Amniotic stem cell (primary cell): ENCODE data around the gene RASAL3.
"Not testable (repeated sequence)": the region's sequence is repeated elsewhere in the genome, so short reads cannot be mapped to it uniquely, and the experiment has no call there.

Experiments used
- DNase-seq: peaks from one replicate; lab custom pipeline; 2025; lab: John Stamatoyannopoulos, UW

Gene RASAL3

GRCh38 chr19:15421136-15421695 lies 43.1 kb downstream of the RASAL3 start:
- no peak for DNase-seq

- no peak for DNase-seq
Measured at GRCh38 chr19:15419413-15420025, 44.8 kb downstream of the RASAL3 start.

- DNase-seq = peak; percentile 99
Measured at GRCh38 chr19:15418579-15419412, 45.5 kb downstream of the RASAL3 start, which contains the start of gene AKAP8L. Gene AKAP8L, minus strand, starts transcription at chr19:15418988. Its CDS starts 65 bp downstream, at chr19:15418923.

DNA sequence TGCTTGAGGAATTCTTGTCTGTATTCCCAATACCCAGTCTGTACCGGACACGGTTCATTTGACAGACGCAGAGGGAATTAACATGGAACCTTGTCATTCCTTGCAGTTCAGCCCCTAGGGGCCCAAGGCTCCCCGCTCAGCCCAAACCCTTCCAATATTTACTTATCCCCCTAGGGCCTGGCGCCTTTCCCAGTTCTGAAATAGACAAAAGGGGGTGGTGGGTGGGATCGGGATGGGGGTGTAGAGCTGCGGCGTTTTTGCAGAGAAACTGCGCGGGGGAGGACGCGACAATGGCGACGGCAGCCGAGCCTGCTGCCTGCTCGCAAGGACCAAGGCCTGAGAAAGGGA lies 46.1 kb downstream of the RASAL3 start:
- DNase-seq = peak; percentile 42

DNA sequence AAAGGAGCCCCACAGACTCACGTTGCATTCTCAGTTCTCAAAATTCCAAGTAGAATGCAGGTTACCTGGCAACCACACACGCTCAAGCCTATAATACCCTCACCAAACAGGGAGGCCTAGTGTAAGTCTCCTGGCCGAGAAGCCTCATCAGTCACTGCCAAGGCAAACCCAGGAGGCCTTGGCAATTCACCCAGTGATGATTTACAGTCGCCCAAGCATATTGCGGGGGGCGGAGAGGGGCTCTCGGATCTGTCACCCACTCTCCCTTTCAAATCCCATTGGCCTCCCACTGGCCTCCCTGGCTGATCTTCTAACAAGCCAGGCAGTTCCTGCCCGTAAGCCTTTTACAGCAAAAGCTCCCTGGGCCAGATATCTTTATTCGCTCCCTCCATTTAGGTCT lies 46.6 kb downstream of the RASAL3 start:
- DNase-seq = no peak

DNA sequence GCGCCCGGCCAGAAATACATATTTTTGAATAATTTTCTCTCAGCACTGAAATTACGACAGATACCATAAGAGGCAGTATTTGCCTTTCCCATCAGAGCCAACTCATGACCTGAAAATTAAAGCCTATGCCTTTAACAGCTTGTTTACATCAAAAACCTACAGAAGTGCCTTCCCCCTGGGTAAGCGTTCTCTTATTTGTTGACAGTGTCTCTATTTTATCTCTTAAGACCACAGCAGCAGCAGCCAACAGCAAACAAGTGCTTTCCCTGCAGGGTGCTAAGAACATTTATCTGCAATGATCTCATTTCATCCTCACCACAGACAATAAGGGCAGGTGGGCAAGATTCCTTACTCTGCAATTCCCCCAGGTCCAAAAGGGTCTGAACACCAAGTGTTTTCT lies 51.5 kb downstream of the RASAL3 start:
- no peak for DNase-seq

GRCh38 chr19:15411351-15411750 lies 53.0 kb downstream of the RASAL3 start:
- DNase-seq = not testable (repeated sequence)

- no peak for DNase-seq
Measured at GRCh38 chr19:15404780-15405211, 59.5 kb downstream of the RASAL3 start.

DNA sequence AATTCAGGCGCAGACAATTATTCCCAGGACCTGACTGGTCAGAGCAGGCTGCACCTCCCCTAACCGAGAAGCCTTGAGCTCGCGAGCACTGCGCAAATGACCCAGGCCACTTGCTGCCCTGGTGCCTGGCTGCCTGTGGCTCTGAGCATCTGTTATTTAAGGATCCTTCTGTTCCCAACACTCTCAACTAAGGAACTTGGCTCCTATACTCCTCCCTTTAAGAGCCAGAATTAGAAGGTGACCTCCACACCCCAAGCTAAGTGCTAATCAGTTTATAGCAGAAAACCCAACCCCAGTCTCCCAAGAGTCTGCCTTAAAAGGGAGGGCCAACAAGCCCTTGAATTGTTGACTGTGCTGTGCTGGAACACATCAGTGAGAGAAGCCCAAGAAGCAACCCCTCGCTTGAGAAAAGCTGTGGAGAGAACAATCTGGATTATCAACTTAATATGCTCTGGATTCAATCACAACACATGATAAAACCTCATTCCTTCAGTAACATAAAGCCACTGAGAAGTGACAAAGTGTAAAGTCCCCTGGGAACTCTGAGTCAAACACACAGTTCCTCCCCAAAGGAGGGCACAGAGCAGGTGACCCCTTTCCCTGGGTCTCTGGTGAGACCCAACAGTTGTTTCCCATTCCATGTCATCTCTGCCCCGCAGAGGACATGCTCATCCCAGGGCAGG lies 60.1 kb downstream of the RASAL3 start:
- no peak for DNase-seq

- DNase-seq = no peak
Measured at GRCh38 chr19:15403151-15403531, 61.2 kb downstream of the RASAL3 start.

- DNase-seq = no peak
Measured at GRCh38 chr19:15402411-15403150, 61.8 kb downstream of the RASAL3 start.
